ENCODE results near the gene COX6B2. TPM values are rescaled to one million over a fixed set of nuclear protein-coding genes. Genes with fewer than 3 reads are reported as not detected.
A peak's percentile ranks its signal among the peaks of the same experiment; 100 is the strongest.

The COX6B2 gene
- total RNA-seq, 1 donor: not detected

- TF ChIP-seq CTCF (IDR thresholded peaks at IDR 0.05; ENCODE audit: insufficient read depth, low read length): no peak
- H3K4me3 ChIP-seq (ENCODE audit: low read depth, low read length): no peak overlapping the region
- no peak for DNase-seq (ENCODE audit: low read depth)
Observed at GRCh38 chr19:55382013-55382412, 27.5 kb upstream of the COX6B2 start.

- H3K4me3 ChIP-seq (ENCODE audit: low read depth, low read length): no peak overlapping the region
- no peak for TF ChIP-seq CTCF (IDR thresholded peaks at IDR 0.05; ENCODE audit: insufficient read depth, low read length)
- DNase-seq (ENCODE audit: low read depth): no peak
Observed at GRCh38 chr19:55379174-55379573, 24.7 kb upstream of the COX6B2 start.

GRCh38 chr19:55377356-55378131 lies 23.0 kb upstream of the COX6B2 start:
- DNase-seq (ENCODE audit: low read depth): no peak
- no peak overlapping the region for H3K4me3 ChIP-seq (ENCODE audit: low read depth, low read length)
- no peak for TF ChIP-seq CTCF (IDR thresholded peaks at IDR 0.05; ENCODE audit: insufficient read depth, low read length)

GRCh38 chr19:55376241-55376933 lies 21.9 kb upstream of the COX6B2 start, which contains the start of gene TMEM190:
Gene TMEM190, plus strand, starts transcription at chr19:55376826. Its CDS starts 28 bp downstream, at chr19:55376854.
- DNase-seq (ENCODE audit: low read depth): no peak
- TF ChIP-seq CTCF (IDR thresholded peaks at IDR 0.05; ENCODE audit: insufficient read depth, low read length): no peak
- H3K4me3 ChIP-seq (ENCODE audit: low read depth, low read length): no peak within 1 kb of the TSS

DNA sequence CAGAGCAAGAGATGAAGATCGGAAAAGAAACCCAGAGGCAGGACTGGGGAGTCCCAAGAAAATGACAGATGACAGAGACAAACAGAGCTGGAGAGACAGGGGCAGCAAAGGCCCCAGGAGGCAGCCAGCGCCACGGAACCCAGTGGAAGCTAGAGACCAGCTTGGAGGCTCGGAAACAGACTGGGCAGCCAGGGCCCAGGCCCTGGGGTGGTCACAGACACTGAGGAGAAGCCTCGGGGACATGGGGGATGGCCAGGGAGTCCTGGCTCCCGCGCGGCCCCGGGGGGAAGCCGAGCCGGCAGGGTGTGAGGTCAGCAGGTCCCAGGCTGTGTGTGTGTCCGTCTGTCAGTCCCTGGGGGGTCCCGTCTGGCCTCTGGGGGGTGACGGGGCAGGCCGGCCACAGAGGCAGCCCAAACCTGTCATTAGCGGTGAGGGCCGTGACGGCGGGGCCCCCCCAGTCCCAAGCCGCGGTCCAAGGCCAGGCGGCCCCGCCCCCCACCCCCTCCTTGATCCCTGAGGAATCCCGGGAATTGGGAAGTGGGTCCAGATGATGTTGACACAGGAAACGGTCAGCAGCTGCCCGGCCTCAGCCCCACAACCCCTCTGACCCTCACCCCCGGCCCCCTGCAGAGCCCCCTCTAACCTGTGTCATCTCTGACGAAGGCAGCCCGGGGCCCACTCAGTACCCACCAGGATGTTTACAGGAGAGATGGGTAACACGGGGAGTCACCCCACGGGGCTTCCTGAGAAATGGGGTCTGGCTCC lies 19.7 kb upstream of the COX6B2 start:
- no peak overlapping the region for H3K4me3 ChIP-seq (ENCODE audit: low read depth, low read length)
- peak; percentile 43 for DNase-seq (ENCODE audit: low read depth)
- no peak for TF ChIP-seq CTCF (IDR thresholded peaks at IDR 0.05; ENCODE audit: insufficient read depth, low read length)

- no peak for TF ChIP-seq CTCF (IDR thresholded peaks at IDR 0.05; ENCODE audit: insufficient read depth, low read length)
- DNase-seq (ENCODE audit: low read depth): no peak
- H3K4me3 ChIP-seq (ENCODE audit: low read depth, low read length): no peak overlapping the region
Observed at GRCh38 chr19:55373306-55373992, 18.9 kb upstream of the COX6B2 start.

Data from fibroblast of the aortic adventitia (primary cell).